Measurements from ENCODE around the gene SEZ6L.

Gene SEZ6L

DNA sequence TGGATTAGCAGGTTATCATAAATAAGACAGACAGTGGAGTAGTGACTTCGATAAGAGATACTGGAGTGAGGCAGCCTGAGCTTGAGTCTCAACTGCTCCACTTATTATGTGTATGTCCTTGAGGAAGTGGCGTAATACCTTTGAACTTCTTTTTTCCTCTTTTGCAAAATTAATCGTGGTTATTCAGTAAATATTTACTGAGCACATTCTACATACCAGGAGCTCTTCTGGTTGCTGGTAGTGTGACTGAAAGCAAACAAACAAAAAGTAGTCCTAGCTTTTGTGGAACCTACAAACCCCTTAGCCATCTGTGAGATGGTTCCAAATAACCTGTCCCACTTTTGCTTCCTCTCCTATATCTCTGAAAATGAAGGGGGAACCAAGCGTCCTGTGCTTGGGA, 134.2 kb downstream of the SEZ6L start:
- no peak for ATAC-seq

DNA sequence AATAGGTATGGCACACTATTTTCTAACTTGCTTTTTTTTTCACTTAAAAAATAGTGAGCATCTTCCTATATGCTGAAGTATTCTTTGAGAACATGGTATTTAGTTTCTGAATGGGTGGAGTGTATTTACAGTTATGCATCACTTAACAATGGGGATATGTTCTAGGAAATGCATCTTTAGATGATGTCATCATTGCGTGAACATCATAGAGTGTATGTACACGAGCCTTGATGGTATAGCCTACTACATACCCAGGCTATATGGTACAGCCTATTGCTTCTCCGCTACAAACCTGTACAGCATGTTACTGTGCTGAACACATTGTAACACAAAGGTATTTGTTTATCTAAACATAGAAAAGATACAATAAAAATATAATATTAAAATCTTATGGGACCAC, 135.5 kb downstream of the SEZ6L start:
- ATAC-seq, result no peak

DNA sequence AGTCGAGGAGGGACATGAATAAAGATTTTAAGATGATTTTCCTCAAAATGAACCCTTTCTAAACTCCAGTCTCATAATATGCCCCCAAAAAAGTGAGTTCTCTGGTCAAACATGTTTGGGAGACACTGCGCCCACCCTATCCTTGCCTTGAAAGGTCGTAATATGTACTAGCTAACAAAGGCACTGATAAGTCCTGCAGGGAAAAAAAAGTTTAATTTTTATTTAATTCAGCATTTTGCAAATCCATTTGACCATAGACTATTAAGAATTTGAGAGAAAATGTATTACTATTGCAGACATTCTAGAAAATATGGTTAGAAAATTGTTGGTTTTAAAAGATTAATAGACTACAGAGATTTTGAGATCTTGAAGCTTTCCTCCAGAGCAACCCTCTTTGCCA, 139.2 kb downstream of the SEZ6L start:
- ATAC-seq, result no peak

DNA sequence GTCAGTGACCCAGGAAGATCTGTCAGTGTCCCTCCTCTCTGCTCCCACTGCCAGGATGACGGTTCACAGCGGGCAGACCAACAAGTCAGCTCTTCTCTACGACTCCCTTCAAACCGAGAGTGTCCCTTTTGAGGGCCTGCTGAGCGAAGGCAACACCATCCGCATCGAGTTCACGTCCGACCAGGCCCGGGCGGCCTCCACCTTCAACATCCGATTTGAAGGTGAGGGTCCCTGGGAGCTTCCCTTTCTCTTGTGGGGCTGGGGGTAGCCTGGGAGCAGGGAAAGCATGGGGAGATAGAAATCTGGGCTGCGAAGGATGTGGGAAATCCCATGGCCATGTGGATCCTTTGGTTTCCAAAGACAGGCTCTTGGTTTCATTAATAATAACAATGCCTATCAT, 141.4 kb downstream of the SEZ6L start:
- ATAC-seq, result no peak

DNA sequence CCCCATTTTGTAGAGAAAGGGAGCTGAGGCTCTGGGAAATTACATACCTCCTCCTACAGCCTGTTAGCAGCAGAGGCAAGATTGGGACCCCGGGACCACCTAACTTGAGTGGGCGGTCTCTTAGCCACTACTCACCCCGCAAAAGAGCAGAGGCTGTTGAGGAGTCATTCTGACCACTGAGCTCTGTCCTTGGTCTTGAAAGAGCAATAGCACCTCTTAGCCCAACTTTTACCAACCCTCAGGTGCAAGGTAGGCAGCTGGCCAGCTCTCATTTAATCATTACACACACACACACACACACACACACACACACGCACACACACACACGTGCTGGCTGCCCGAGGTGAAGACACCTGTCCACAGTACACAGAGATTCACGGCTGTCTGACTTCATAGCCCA, 144.0 kb downstream of the SEZ6L start:
- no peak for ATAC-seq

DNA sequence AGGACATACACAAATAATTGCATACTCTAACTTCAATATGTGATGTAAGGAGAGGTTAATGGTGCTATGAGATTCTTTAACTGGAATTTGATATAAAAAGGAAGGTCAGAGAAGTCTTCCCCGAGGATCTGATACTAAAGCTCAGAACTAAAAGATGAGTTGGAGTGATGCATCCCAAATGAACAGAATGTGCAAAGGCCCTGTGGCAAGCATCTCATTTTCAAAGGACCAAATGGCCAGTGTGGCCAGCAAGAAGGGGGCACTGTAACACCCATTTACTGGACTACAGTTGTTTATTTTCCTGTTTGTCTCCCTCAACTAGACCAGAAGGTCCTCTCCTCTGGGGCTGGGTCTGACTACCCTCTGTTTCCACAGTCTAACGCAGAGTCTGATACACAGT, 144.9 kb downstream of the SEZ6L start:
- no peak for ATAC-seq

DNA sequence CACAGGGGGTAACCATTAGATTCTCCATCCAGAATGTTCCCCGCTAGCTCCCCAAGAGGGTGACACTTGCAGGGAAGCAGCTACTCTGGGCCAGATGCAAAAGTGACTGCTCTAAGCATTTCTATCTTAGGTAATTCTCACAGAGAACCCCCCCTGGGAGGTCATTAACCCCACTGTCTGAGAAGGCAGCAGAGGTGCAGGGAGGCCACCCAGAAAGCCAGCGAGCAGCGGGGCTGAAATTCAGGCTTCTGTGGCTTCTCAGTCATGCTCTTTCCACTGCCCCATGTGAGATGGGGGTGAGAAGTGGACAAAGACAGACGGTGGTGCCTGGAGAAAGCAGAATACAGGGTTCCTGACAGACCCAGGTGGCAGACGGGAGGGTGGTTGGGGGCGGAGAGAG, 145.4 kb downstream of the SEZ6L start:
- no peak for ATAC-seq

DNA sequence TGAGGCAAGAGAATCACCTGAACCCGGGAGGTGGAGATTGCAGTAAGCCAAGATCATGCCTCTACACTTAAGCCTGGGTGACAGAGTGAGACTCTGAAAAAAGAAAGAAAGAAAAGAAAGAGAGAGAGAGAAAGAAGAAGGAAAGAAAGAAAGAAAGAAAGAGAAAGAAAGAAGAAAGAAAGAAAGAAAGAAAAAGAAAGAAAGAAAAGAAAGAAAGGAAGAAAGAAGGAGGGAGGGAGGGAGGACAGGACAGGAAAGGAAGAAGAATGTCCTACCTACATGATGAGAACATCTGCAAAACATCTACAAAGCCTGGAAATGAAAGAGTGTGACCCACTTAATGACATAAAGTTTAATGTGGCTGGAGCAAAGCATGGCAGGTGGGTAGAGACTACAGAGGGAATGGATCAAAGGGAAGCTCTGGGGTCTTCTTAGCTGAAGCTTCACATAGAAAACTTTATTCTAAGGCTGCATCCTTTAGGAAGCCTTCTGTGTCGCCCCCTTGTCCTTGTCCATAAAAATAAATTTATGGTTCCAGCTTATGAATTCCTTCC, 147.5 kb downstream of the SEZ6L start:
- no peak for ATAC-seq

DNA sequence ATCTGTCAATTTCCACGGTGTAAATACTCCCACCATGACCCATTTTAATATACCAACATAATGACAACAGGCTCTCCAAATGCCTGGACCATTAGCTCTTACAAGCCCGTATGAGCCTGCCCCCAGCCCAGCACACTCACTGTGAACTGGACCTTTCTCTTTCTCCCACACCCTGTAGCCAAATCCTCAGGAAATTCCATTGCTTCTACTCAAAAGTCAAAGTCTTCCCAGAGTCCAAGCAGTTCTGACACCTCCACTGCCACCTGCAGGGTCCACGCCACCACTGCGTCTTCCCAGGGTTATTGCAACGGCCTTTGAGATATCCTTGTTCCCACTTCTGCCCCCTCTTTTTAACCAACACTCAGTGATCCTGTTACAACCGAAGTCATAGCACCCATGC, 149.7 kb downstream of the SEZ6L start:
- ATAC-seq, result no peak

DNA sequence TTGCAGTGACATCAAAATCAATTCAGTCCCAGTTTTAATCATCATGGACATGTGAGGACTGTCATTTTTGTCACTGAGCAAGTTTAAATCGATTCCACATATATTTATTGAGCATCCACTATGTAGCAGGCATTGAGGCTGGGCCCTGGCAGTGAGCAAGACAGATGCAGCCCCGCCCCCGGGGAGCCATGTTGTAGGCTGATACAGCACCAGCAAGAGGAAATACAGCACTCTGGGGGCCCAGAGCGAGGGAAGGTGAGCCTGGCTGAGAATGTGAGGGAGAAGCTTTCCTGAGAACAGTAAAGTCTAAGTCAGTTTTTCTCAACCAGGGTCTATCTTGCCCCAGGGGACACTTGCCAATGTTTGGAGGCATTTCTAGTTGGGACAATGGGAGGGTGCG, 151.2 kb downstream of the SEZ6L start:
- no peak for ATAC-seq

DNA sequence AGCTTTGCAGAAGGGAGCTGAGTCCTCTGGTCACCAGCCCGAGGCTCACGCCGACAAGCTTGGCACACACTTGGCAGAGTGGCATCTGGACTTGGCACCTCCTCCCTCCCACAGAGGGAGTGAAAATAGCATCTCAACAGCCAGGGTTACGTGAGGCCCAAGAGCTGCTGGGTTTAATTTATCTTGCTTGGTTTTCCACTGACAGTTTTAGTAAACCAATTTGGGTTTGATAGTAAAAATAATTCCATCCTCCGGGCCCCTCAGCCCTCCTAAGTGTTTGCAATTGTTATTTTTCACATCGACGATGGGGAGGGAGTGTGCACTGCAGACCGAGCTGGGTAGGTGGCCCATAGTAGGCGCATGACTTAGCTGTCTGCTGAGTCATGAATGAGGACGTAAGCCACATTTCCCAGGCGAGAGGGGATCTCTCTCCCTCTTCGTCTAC, 152.2 kb downstream of the SEZ6L start:
- ATAC-seq, result no peak

DNA sequence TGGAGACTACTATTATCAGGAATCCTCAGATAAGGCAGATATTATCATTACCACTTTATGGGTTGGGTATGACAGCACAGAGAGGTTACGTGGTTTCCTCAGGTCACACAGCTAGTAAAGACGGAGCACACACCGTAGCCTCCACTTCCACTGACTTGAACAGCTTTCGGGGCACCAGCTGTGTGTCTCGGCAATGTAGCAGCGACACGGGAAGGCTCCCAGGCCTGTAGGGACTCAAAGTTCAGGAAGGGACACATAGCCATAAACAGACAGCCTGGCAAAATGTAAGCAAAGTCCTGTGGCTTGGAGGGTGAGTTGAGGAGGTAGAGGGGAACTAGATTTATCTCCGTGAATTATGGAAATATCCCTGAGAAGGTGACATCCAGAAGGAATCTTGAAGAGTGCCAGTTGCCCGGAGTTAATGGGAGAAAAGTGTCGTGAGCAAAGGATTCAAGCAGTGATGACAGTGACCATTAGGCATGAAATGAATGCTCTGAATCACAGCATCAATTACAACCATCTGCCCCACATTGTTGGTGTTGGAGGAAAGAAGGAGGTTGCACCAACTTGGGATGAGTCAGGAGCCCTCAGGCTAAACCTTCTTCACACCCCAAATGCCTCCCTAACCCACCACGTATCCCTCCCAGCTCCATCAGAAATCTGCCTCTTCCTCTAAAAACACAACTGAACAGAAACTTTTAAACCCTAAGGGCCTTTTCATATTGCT, 153.1 kb downstream of the SEZ6L start:
- ATAC-seq, result no peak

DNA sequence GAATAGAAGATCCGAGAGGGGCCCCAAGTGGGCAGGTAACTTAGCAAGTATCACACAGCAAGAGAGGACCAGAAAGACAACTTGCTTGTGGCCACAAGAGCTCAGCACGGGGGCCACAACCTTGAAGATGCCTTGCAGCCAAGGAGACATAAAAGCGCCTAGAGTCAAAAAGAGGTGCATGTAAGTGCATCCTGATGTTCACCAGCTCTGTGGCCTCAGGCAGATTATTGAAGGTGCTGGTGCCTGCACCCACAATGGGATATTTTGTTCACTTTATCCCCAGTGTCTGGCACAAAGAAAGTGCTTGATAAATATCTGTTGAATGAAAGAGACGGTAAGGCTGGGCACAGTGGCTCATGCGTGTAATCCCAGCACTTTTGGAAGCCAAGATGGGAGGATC, 153.8 kb downstream of the SEZ6L start:
- no peak for ATAC-seq

DNA sequence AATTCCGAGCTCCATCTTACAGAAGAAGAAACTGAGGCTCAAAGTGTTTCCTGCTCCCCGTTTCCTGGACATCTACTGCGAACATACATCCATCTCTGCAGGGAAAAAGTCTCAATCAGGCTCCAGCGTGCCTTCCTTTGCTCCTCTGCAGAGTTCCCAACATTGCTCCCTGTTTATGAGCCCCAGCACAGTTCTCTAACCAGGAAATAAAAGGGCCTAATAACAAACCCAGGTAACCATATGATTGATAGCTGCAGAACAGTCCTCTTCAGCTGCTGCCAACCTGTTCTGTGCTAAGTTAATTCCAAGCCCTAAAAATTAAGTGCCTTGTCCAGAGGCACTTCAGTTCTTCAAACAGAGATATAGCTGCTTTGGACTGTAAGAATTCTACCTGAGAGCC, 154.9 kb downstream of the SEZ6L start:
- ATAC-seq, result no peak

DNA sequence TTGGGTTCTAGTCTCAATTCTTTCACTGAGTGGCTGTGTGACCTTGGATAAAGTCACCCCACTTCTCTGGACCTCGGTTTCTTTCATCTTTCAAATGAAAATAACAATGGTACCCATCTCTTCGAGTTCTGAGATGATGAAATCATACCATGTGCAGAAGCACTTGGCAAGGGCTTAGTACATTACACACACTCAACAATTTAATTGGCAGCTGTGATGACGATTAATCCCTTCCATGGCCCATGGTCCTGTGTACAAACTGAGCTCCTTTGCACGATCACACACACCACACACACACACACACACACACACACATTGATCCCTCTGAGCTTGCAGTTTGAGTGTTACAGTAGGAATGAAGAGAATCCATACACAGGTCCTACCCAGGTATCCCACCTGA, 156.4 kb downstream of the SEZ6L start:
- no peak for ATAC-seq

DNA sequence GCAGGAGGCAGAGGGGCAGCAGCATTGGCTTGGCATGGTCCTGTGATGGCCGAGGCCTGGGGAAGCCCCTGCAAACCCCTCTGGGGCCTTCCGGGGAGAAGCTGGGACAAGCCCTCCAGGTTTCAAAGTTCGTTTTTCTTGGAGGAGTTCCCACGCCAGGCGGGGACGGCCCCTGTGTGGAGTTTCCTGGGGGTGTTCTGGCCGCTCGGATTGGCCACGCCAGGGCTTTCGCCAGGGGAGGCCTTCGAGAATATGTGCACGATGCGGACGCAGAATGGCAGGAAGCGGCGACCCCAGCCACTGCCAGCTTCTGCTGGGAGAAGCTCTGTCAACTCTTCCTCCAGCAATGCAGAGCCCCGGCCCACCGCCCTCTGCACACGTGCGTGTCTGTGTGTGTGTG, 157.5 kb downstream of the SEZ6L start:
- ATAC-seq, result no peak

DNA sequence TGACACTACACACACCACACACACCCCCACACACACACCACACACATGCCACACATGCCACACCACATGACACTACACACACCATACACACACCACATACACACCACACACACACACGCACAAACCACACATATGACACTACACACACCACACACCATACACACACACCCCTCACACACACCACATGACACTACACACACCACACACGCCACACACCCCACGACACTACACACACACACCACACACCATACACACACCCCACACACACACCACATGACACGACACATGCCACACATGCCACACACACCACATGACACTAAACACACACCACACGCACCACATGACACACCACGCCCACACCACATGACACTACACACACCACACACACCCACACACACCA, 158.0 kb downstream of the SEZ6L start:
- ATAC-seq, result no peak

DNA sequence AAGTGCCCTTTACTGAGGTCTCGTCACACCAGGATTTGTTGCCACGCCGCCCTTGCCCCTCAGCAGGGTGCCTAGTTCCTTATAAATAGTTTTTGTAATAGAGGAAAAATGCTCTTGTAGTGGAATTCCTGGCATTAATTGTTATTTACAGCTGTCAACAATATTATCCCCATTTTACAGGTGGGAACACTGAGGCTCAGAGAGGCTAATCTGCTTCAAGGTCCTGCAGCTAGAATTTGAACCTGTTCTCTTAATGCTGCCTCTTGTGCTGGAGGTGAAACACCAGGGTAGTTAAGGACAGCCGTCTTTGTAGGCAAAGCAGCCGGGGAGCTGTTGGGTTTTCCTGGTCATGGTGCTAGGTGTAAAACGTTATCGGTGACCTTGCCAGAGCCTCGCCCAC, 159.0 kb downstream of the SEZ6L start:
- ATAC-seq, result no peak

DNA sequence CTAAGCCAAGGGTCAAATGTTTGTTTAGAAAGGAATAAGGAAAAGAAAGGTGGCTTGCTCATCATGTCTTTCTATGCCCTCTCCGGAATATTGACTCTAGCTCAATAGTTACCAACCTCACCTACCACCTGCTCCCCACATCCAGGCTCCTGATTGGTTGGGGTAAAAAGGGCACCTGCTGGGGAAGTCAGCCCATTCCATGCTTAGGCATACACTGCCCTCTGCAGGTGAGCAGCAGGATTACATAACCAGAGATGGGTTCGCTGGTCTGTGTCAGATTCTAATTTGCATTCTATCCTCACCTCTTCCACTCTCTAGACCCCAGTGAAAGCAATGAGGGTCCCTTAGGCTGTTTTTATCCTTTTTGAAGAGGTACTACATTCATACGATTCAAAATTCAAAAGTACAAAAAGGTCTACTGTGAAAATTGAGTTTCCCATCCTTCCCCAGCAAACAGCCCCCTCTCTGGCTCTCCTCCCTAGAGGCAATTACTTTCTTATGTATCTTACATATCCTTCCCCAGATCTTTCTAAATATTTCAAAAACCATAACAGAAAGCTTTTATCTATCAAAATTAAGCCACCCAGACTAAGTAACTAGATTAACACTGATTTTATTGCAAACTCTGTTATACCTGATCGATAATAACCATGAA, 161.8 kb downstream of the SEZ6L start:
- ATAC-seq, result peak; percentile 53 to 61

DNA sequence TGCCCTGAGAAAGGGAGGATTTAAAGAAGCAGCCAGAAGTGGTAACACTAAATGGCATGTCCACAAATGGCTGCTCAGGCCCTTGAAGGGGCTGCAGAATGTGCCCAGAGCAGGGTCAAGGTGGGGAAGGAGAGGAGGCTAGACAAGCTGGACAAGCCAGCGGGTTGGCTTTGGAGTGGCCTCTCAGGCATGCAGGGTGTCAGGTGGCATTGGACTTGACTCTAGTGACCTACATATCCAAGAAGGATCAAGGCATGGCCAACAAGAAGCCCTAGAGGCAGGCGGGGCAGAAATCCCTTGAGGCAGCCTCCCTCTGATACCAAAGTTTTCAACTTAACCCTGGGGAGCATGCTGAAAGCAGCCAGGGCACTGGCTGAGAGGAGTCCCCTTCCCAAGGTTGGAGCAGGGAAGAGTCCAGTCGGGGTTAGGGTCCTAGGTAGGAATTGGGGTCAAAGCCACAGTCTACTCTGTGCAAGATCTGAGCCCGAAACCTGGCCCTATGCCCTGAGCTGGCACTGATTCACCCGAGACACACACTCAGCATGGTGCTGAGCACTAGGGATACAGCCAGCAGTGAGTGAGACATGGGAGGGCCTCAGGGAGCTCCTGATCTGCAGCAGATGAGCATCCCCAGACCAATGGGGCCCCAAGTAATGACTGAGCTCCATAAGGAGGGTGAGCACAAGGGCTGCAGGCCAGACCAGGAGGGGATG, 164.0 kb downstream of the SEZ6L start:
- ATAC-seq, result no peak

DNA sequence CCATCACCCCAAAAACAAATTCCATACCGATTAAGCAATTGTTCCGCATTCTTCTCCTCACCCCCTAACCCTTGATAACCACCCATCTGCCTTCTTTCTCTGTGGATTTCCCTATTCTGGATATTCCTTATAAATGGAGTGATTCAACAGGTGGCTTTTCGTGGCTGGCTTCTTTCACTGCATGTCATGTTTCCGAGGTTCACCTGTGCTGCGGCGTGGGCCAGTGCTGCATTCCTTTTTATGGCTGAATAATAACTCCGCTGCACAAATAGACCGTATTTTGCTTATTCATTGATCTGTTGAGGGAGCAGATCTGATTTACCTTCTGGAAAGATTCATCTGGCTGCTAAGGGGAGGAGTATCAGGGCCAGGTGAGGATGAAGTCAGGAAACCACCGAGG, 165.0 kb downstream of the SEZ6L start:
- no peak for ATAC-seq

DNA sequence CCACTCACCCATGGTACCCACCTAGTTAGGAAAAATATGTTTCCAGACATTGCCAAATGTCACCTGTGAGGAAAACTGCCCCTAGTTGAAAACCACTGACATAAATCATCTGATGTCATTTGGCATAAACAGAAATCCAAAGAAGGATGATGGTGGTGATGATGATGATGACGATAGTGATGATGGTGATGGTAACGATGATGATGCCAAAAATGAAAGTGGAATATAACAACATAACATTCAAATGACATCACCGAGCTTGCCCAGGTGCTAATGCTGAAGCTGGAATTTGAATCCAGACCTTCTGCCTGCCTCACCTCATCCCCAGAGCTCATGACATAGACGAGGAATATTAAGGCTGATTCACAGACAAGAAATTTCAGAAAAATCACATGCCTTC, 167.5 kb downstream of the SEZ6L start:
- no peak for ATAC-seq

DNA sequence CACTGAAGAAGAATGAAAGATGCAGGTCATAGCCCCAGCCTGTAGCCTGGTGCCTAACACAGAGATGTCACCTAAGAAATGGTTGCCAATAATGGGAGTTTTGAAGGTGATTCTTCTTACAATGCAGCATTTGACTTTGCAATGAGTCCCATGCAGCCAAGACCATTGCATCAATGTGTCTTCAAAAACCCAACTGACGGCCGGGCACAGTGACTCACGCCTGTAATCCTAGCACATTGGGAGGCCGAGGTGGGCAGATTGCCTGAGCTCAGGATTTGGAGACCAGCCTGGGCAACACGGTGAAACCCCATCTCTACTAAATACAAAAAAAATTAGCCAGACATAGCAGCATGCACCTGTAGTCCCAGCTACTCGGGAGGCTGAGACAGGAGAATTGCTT, 170.5 kb downstream of the SEZ6L start:
- no peak for ATAC-seq
